Stimulated activated CD4-positive, alpha-beta T cell treated with anti-CD3 and anti-CD28 coated beads, Interleukin-2, amount 100 ng/mL, for 48 hours (primary cell): Measurements from ENCODE around the gene NYNRIN.

Experiments
- DNase-seq, 2 donors: peaks; one replicate each; pipeline ENCODE4 v3.0.0-alpha.2; 2020

NYNRIN gene

DNA sequence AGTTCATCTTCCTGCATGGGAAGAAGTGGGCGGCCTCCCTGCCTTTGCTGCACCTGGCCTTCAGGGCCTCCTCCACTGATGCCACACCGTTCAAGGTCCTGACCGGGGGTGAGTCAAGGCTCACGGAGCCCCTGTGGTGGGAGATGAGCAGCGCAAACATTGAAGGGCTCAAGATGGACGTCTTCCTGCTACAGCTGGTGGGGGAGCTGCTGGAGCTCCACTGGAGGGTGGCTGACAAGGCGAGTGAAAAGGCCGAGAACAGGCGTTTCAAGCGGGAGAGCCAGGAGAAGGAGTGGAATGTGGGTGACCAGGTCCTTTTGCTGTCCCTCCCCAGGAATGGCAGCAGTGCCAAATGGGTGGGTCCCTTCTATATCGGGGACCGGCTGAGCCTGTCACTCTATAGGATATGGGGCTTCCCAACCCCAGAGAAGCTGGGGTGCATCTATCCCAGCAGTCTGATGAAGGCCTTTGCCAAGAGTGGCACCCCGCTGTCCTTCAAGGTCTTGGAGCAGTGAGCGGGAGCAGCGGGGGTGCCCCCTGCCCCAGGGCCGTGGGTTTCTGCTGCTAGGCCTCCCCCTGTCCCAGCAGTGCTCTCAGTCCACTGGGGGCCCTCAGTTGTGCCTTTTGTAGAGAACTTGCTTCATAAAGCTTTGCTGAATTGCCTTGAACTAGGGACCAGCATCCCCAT, 18.3 kb downstream of the NYNRIN start:
- no peak for DNase-seq

DNA sequence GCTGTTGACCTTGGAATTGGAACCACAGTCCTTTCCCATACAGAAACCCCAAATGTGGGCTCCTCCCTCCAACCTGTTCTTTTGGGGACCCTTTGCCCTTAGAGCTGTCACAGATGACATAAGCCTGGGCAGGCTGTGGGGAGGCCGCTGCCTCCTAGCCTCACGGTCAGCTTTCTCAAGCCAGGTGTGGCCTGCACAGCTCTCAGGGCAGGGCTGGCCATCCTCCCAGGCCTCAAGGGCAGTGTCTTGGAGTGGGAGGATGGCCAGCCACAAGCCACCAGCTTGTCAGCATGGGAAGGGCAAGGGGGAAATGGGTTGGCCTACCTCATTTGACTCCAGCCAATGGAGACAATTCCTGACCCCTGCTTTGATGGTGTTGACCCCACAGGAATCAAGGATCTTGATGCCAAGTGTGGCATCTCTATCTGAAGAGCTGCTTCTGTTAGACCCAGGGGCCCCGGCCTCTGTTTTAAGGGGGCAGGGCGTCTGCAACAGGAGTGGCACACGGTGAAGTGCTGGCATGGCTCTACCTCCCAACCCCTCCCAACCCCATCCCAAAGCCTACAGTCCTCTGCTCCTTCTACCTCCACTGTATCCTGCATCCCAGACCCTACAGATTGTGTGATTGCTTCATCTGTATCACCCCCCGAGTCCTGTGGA, 19.2 kb downstream of the NYNRIN start:
- DNase-seq = no peak

DNA sequence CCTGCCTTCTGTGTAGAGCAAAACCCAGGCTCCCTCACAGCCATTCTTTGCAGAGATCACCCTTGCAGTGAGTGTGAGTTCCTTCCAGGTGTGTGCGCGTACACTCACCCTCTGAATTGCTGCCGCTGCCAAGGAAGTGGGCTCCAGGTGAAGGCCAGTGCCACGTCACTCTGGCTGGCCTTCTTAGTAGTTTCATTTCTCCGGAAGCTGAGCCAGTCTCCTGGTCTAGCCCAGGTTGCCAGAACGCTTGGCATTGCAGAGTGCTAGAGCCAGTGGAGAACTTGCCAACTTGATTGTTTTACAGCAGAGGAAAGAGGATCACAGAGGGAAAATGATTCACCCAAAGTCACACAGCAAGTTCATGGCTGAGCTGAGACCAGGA, 19.7 kb downstream of the NYNRIN start:
- DNase-seq = no peak

GRCh38 chr14:24422261-24422660, 23.5 kb downstream of the NYNRIN start:
- no peak for DNase-seq

DNA sequence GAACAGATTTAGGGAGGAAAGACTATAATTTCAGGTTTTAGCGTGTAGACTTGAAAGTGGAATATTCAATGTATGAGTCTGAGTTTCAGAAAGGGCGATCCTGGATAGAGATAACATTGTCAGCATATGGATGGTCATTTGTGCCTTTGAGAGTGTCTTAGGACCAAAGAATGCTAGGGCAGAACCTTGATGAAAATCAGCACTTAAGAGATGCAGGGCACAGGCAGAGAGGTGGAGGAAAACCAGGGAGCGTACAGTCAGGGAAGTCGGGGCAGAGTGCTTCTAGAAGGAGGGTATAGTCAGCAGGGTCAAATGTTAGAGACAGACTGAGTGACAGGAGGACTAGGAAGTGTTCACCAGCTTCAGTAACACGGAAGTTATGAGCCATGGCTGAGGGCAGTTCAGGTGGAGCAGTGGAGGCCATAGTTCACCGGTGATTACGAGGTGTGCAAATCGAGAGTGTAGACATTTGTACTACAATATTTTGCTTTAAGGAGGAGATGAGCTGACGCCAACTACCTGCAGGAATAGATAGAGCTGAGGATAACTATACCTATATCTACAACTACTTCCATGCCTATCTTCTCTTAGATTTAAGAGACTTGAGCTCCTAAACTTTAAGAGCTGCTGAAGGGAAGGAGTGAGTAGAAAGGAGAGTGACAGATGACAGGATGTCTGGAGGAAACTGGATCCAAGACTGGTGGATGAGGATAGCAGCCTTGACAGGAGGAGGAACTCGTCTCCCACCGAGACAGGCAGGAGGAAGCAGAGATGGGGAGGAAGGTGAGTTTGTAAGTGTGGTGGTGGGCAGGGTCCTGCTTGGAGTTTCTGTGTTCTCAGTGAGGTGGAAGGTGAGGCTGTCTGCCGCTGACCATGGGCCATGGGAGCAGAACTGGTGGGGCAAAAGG, 24.1 kb downstream of the NYNRIN start:
- no peak for DNase-seq

- DNase-seq = no peak
Observed at GRCh38 chr14:24425704-24426103, 26.9 kb downstream of the NYNRIN start.

DNA sequence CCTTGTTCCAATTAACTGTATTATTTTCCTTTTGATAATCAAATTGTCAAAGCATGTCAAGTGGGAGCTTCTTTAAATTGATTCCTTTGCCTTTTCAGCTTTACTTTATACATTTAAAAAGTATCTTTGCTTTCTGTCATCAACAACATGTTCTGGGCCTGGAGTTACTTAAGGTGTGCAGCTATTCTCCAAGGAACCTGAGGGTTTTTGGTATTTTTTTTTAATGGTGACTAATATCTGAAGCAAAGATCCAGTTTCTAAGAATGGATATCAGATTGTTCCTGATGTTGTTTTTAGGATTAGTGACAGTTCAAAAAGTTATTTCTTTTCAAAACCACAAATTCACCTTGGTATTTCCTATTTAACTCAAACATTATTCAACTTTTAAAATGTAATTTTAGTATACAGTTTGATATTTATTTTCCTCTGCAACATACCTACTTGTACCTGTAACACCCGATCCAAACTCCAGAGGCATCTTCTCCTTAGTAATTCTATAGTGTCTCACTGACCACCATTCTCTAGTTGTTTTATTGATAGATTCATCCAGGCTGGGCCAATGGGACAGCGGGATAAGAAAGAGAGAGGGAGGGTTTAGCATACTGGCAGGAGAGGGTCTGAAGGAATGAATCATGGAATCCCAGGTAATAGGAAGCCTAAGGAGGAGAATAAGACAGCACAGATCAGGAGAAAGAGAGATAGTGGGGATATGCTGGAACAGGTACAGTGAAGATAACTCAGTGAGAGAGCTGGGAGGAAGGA, 27.5 kb downstream of the NYNRIN start:
- DNase-seq = no peak

- no peak for DNase-seq
Observed at GRCh38 chr14:24426912-24427536, 28.2 kb downstream of the NYNRIN start.

- no peak for DNase-seq
Observed at GRCh38 chr14:24427537-24428508, 29.0 kb downstream of the NYNRIN start.

- DNase-seq = no peak
Observed at GRCh38 chr14:24428628-24429394, 30.0 kb downstream of the NYNRIN start.

GRCh38 chr14:24429395-24430142, 30.8 kb downstream of the NYNRIN start, which contains the start of the genes CBLN3 and KHNYN:
Gene CBLN3, minus strand, starts transcription at chr14:24429668. Its CDS starts 614 bp downstream, at chr14:24429054.
Gene KHNYN, plus strand, starts transcription at chr14:24429954. Its CDS starts 777 bp downstream, at chr14:24430731.
- DNase-seq = peak; percentile 80 to 83

DNA sequence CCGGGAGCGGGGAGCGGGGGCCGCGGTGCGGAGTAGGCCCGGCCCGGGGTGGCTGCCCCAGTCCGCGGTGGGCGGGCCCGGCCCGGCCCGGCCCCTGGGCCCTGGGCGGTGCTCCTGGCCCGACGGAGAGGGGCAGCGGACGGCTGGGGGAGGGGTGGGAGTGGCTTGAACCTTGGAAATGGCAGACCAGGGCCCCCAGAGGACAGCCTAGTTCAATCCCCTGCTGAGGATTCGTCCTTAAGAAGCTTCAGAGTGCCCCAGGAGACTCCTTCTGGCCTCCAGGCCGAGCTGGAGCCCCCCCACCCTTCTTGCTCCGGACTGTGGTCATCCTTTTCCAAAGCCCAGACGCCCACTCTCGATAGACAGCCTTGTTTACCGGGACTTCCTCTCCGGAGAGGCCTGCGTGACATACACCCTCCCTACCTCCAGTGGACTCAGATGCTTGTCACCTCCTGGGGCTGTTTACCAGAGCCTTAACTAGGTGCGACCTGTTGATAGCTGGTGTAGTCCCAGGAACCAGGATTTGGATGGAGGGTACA, 31.4 kb downstream of the NYNRIN start:
- DNase-seq = peak; percentile 46 to 49

- peak; percentile 41 to 60 for DNase-seq
Observed at GRCh38 chr14:24430682-24431568, 32.1 kb downstream of the NYNRIN start.

GRCh38 chr14:24431569-24432258, 32.9 kb downstream of the NYNRIN start:
- DNase-seq = peak; percentile 94 to 95

GRCh38 chr14:24432259-24433131, 33.7 kb downstream of the NYNRIN start:
- no peak for DNase-seq

DNA sequence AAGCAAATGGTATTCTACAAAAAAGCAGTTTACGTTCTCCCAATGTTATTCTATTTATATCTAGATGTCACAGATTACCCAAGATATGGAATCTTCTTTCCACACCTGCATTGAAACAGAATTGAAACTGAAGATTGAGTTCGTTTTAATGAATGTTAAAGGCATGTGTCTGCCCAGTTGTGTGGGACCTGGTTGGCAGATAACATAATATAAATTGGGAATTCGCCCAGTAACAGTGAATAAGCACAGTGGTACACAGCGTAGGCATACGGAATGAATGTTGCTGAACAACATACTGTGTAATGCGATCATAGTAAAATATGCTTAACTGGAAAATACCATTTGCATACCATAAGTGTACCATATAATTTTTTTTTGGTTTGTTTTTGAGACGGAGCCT, 35.2 kb downstream of the NYNRIN start:
- no peak for DNase-seq
